Activated CD4-positive, alpha-beta T cell treated with anti-CD3 and anti-CD28 coated beads, Interleukin-2, amount 10 ng/mL, durations not matched to agents 24 days and 14 days (primary cell): ENCODE results near the gene CALCOCO2. TPM values are rescaled to one million over a fixed set of nuclear protein-coding genes. Genes with fewer than 3 reads are reported as not detected.
"Not testable (repeated sequence)": the region's sequence is repeated elsewhere in the genome, so short reads cannot be mapped to it uniquely, and the experiment has no call there.

Experiments
- DNase-seq: peaks from one replicate; pipeline ENCODE4 v3.0.0; 2022
- H3K27ac Mint-ChIP-seq: one replicate; pipeline ENCODE4 v1.8.0; 2022; ENCODE audit warnings: mild to moderate bottlenecking, mixed read lengths
- H3K27me3 Mint-ChIP-seq: one replicate; pipeline ENCODE4 v1.8.0; 2022; ENCODE audit warnings: mixed read lengths
- H3K36me3 Mint-ChIP-seq: one replicate; pipeline ENCODE4 v1.8.0; 2022; ENCODE audit warnings: low read depth, mild to moderate bottlenecking, mixed read lengths
- H3K4me1 Mint-ChIP-seq: one replicate; pipeline ENCODE4 v1.8.0; 2021; ENCODE audit warnings: mixed read lengths
- H3K4me3 Mint-ChIP-seq: one replicate; pipeline ENCODE4 v1.8.0; 2022; ENCODE audit warnings: mild to moderate bottlenecking, moderate library complexity, mixed read lengths
- H3K9me3 Mint-ChIP-seq: one replicate; pipeline ENCODE4 v1.8.0; 2021; ENCODE audit warnings: mixed read lengths
- intact Hi-C: fragments of 100-400 bp; cut with micrococcal nuclease; formaldehyde crosslinking; loops from one replicate; pipeline ENCODE4 v1.15.1; 2023
- total RNA-seq: library from RNA; stranded (reverse); gene quantifications from 2 replicates; pipeline ENCODE4 v1.2.3, GENCODE V29; 2022

Gene CALCOCO2
- total RNA-seq, 1 donor from 2014 or later: 48.1 TPM

GRCh38 chr17:48812001-48812400, 18.8 kb upstream of the CALCOCO2 start:
- Mint-ChIP-seq H3K27me3 (peaks cover 45% of the 10 kb centered on the region), H3K27ac (no peak overlapping the region), H3K4me1 (peaks cover 18% of the 10 kb centered on the region), H3K9me3 (no peaks in the 10 kb centered on the region), H3K4me3 (no peak overlapping the region), H3K36me3 (peaks cover 2% of the 10 kb centered on the region)
- intact Hi-C loops: no loop called here
- DNase-seq: no peak

DNA sequence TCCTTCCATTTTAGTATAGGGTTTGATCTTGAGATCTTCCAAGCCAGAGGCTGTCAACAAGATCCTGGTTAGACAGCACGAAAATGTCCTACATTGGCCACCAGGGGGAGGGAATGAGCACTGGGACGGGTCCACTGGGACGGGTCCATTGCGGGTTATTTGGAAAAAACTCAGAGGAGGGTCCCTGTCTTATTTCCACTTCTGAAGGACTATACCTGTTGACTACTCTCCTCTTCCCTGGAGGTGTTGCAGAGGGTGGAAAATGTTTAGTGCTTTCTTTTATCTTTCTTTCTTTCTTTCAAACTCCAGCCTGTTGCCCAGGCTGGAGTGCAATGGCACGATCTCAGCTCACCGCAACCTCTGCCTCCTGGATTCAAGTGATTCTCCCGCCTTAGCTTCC, 16.3 kb upstream of the CALCOCO2 start:
- intact Hi-C loops: loop anchor here (1.0 kb wide), 2 partner anchors 65 to 218 kb away; no protein-coding TSS in a partner anchor
- H3K4me1 Mint-ChIP-seq: peaks cover 20% of the 10 kb centered on the region
- peak; percentile 88 for DNase-seq
- peaks cover 63% of the 10 kb centered on the region for H3K27me3 Mint-ChIP-seq
- no peaks in the 10 kb centered on the region for H3K9me3 Mint-ChIP-seq
- no peak overlapping the region for H3K4me3 Mint-ChIP-seq
- H3K27ac Mint-ChIP-seq: no peak overlapping the region
- peaks cover 4% of the 10 kb centered on the region for H3K36me3 Mint-ChIP-seq

DNA sequence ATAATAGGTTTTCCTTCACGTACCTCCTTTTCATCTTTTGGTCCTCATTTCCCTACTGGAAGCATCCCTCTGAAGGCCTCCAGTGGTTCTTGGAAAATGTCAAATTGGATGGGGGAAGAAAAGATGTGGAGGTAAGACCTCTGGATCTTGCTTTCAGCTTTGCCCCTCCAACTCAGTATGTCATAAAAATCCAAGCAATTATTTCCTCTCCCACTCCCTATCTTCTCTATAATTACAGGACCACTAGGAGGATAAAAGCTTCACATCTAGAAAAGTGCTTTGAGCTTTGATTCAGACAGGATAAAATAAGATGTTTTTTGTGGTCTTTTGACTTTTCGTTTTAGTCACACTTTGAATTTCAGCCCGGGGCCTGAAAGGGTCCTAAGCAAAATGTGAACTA, 15.5 kb upstream of the CALCOCO2 start:
- no peak overlapping the region for H3K4me3 Mint-ChIP-seq
- DNase-seq: no peak
- peaks cover 66% of the 10 kb centered on the region for H3K27me3 Mint-ChIP-seq
- H3K36me3 Mint-ChIP-seq: peaks cover 4% of the 10 kb centered on the region
- intact Hi-C loops: no loop called here
- no peaks in the 10 kb centered on the region for H3K9me3 Mint-ChIP-seq
- peaks cover 20% of the 10 kb centered on the region for H3K4me1 Mint-ChIP-seq
- H3K27ac Mint-ChIP-seq: no peak overlapping the region

- H3K4me1 Mint-ChIP-seq: peaks cover 20% of the 10 kb centered on the region
- intact Hi-C loops: loop anchor here (2.0 kb wide), 1 partner anchor 14 kb away; the partner anchor contains the start of gene CALCOCO2
- H3K27ac Mint-ChIP-seq: no peak overlapping the region
- H3K4me3 Mint-ChIP-seq: peak overlapping the region; percentile 86
- H3K27me3 Mint-ChIP-seq: peaks cover 66% of the 10 kb centered on the region
- H3K36me3 Mint-ChIP-seq: peaks cover 4% of the 10 kb centered on the region
- no peak for DNase-seq
- H3K9me3 Mint-ChIP-seq: no peaks in the 10 kb centered on the region
Observed at GRCh38 chr17:48816438-48816773, 14.4 kb upstream of the CALCOCO2 start.

- Mint-ChIP-seq H3K4me3 (peak within 1 kb of the TSS; percentile 86), H3K9me3 (no peaks in the 10 kb centered on the region), H3K27me3 (peaks cover 65% of the 10 kb centered on the region), H3K36me3 (peaks cover 4% of the 10 kb centered on the region), H3K4me1 (peaks cover 20% of the 10 kb centered on the region), H3K27ac (no peak within 1 kb of the TSS)
- intact Hi-C loops: loop anchor here (2.0 kb wide), 1 partner anchor 14 kb away; the partner anchor contains the start of gene CALCOCO2
- DNase-seq: peak; percentile 95
Observed at GRCh38 chr17:48816774-48817590, 13.9 kb upstream of the CALCOCO2 start, which contains the start of gene TTLL6. Gene TTLL6 (minus strand): TSS chr17:48817229. CDS start chr17:48817072, 157 bp downstream.

GRCh38 chr17:48818361-48818841, 12.4 kb upstream of the CALCOCO2 start:
- Mint-ChIP-seq H3K4me3 (peak overlapping the region; percentile 47), H3K9me3 (no peaks in the 10 kb centered on the region), H3K27me3 (peaks cover 63% of the 10 kb centered on the region), H3K4me1 (peaks cover 20% of the 10 kb centered on the region), H3K27ac (peak overlapping the region; percentile 45), H3K36me3 (peaks cover 4% of the 10 kb centered on the region)
- intact Hi-C loops: no loop called here
- DNase-seq: no peak

GRCh38 chr17:48819466-48819865, 11.4 kb upstream of the CALCOCO2 start:
- Mint-ChIP-seq H3K4me3 (no peak overlapping the region), H3K27me3 (peaks cover 61% of the 10 kb centered on the region), H3K36me3 (peaks cover 4% of the 10 kb centered on the region), H3K4me1 (peaks cover 20% of the 10 kb centered on the region), H3K27ac (no peak overlapping the region), H3K9me3 (no peaks in the 10 kb centered on the region)
- intact Hi-C loops: no loop called here
- DNase-seq: no peak

DNA sequence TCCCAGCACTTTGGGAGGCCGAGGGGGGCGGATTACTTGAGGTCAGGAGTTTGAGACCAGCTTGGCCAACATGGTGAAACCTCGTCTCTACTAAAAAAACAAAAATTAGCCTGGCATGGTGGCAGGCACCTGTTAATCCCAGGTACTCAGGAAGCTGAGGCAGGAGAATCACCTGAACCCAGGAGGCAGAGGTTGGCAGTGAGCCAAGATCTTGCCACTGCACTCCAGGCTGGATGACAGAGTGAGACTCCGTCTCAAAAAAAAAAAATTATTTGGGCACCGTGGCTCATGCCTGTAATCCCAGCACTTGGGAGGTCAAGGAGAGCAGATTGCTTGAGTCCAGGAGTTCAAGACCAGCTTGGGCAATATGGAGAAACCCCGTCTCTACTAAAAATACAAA, 9.9 kb upstream of the CALCOCO2 start:
- H3K36me3 Mint-ChIP-seq, H3K9me3 Mint-ChIP-seq, DNase-seq, H3K27ac Mint-ChIP-seq, H3K4me3 Mint-ChIP-seq, intact Hi-C loops: not testable (repeated sequence)
- peaks cover 10% of the 10 kb centered on the region for H3K4me1 Mint-ChIP-seq
- H3K27me3 Mint-ChIP-seq: peaks cover 48% of the 10 kb centered on the region

GRCh38 chr17:48825446-48826381, 5.1 kb upstream of the CALCOCO2 start:
- H3K27me3 Mint-ChIP-seq: peaks cover 20% of the 10 kb centered on the region
- H3K4me1 Mint-ChIP-seq: peaks cover 4% of the 10 kb centered on the region
- no peaks in the 10 kb centered on the region for H3K36me3 Mint-ChIP-seq
- no peak for DNase-seq
- H3K4me3 Mint-ChIP-seq: no peak overlapping the region
- intact Hi-C loops: no loop called here
- no peaks in the 10 kb centered on the region for H3K9me3 Mint-ChIP-seq
- H3K27ac Mint-ChIP-seq: no peak overlapping the region

GRCh38 chr17:48831549-48831883, 681 bp downstream of the CALCOCO2 start:
- intact Hi-C loops: loop anchor here (1.0 to 2.0 kb wide), 3 partner anchors 10 to 61 kb away; partner anchors contain the start of genes ATP5MC1 and TTLL6
- H3K4me3 Mint-ChIP-seq: peak overlapping the region; percentile 99
- peaks cover 52% of the 10 kb centered on the region for H3K4me1 Mint-ChIP-seq
- H3K9me3 Mint-ChIP-seq: no peaks in the 10 kb centered on the region
- H3K36me3 Mint-ChIP-seq: peaks cover 15% of the 10 kb centered on the region
- peaks cover 6% of the 10 kb centered on the region for H3K27me3 Mint-ChIP-seq
- H3K27ac Mint-ChIP-seq: peak overlapping the region; percentile 98
- DNase-seq: no peak

DNA sequence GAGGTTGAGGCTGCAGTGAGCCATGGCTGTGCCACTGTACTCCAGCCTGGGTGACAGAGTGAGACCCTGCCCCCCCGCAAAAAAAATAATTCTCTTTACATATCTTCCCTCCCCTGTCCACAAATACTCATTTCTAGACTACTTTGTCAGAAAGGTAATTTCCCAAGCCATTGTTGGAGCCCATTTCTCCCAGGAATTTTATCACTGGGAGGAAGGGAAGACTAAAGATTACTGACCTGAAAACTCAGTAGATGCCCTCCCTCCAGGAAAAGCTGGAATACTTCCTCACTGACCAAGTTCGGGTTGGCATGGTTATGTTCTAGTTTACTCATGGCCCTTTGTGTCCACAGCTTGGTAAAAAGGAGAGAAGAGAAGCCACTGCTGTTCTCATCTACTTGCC, 4.1 kb downstream of the CALCOCO2 start:
- intact Hi-C loops: no loop called here
- Mint-ChIP-seq H3K4me3 (no peak overlapping the region), H3K36me3 (peaks cover 15% of the 10 kb centered on the region), H3K27ac (no peak overlapping the region), H3K9me3 (no peaks in the 10 kb centered on the region), H3K27me3 (no peaks in the 10 kb centered on the region), H3K4me1 (peaks cover 67% of the 10 kb centered on the region)
- DNase-seq: no peak

GRCh38 chr17:48835971-48836370, 5.1 kb downstream of the CALCOCO2 start:
- peak; percentile 71 for DNase-seq
- peak overlapping the region; percentile 13 for H3K4me3 Mint-ChIP-seq

GRCh38 chr17:48837458-48837857, 6.6 kb downstream of the CALCOCO2 start:
- peak overlapping the region; percentile 64 for H3K27ac Mint-ChIP-seq
- DNase-seq: peak; percentile 85
- H3K4me3 Mint-ChIP-seq: peak overlapping the region; percentile 69
- intact Hi-C loops, H3K9me3 Mint-ChIP-seq, H3K27me3 Mint-ChIP-seq: not testable (repeated sequence)
- peaks cover 76% of the 10 kb centered on the region for H3K4me1 Mint-ChIP-seq
- peaks cover 22% of the 10 kb centered on the region for H3K36me3 Mint-ChIP-seq

More at GRCh38 chr17:48835971-48836370, 5.1 kb downstream of the CALCOCO2 start:
- H3K27me3 Mint-ChIP-seq: no peaks in the 10 kb centered on the region
- H3K9me3 Mint-ChIP-seq: no peaks in the 10 kb centered on the region
- intact Hi-C loops: no loop called here
- H3K4me1 Mint-ChIP-seq: peaks cover 75% of the 10 kb centered on the region
- no peak overlapping the region for H3K27ac Mint-ChIP-seq
- H3K36me3 Mint-ChIP-seq: peaks cover 20% of the 10 kb centered on the region
